Endothelial cell of umbilical vein (primary cell): Measurements from ENCODE around the gene GRID2IP. TPM values are rescaled to one million over a fixed set of nuclear protein-coding genes. Genes with fewer than 3 reads are reported as not detected.

Experiments
- BruUV-seq: library from RNA; stranded (reverse); fragments of 400-500 nt; replicated peaks from 2 replicates; lab custom pipeline; 2021; lab: Mats Ljungman, UMichigan
- CTCF ChIA-PET: fragments of 300-600, 350-600 bp; sonication (Branson Sonifier 250); formaldehyde crosslinking; loops from one replicate; lab custom pipeline; 2021; ENCODE audit warnings: antibody characterized with exemption, inconsistent platforms; lab: Charles Lee
- POLR2A ChIA-PET: fragments of 300-600, 350-600 bp; sonication (Branson Sonifier 250); formaldehyde crosslinking; loops from one replicate; lab custom pipeline; 2021; ENCODE audit warnings: antibody characterized with exemption, inconsistent platforms; lab: Charles Lee
- DNase-seq: peaks from one replicate; pipeline ENCODE4 v3.0.0-alpha.2; 2011; ENCODE audit warnings: low read depth, low spot score
- FAIRE-seq: peaks from 2 replicates; lab custom pipeline; 2011; peaks lifted over from hg19 to GRCh38; lab: Jason Lieb, UNC
- H2AFZ ChIP-seq: 2 replicates; pipeline ENCODE4 v1.6.0; 2012; ENCODE audit warnings: low read depth, low read length, control low read depth, inconsistent platforms
- H3K27ac ChIP-seq: 2 replicates; pipeline ENCODE4 v1.5.1; 2011; ENCODE audit warnings: low read depth, mild to moderate bottlenecking, control low read depth, low read length, moderate library complexity; ENCODE audit not compliant: insufficient read depth
- H3K27me3 ChIP-seq, 2 experiments: 2 replicates each; pipeline versions ENCODE4 v1.6.0 to v1.6.1; 2011; ENCODE audit warnings: low read length in 2 of 2, mixed read lengths in 1 of 2; ENCODE audit not compliant: control insufficient read depth in 2 of 2, insufficient read depth in 2 of 2
- H3K36me3 ChIP-seq, 2 experiments: 2 replicates in 1 of 2; 3 replicates in 1 of 2; pipeline ENCODE4 v1.5.1; 2011; ENCODE audit warnings: low read length in 2 of 2, mild to moderate bottlenecking in 1 of 2, moderate library complexity in 1 of 2; ENCODE audit not compliant: control insufficient read depth in 2 of 2, insufficient read depth in 2 of 2; ENCODE audit errors: extremely low read depth in 1 of 2
- H3K4me1 ChIP-seq: 3 replicates; pipeline ENCODE4 v1.5.1; 2011; ENCODE audit warnings: mild to moderate bottlenecking, low read length; ENCODE audit not compliant: control insufficient read depth, insufficient read depth; ENCODE audit errors: extremely low read depth
- H3K4me2 ChIP-seq: 2 replicates; pipeline ENCODE4 v1.6.1; 2011; ENCODE audit warnings: low read length, control low read depth, mixed read lengths; ENCODE audit not compliant: insufficient read depth
- H3K4me3 ChIP-seq, 3 experiments: fragments of 200-600 bp in 1 of 3; sonication (generic), shearing (Covaris generic) in 1 of 3; replicated peaks in 1 of 3; 2 replicates each; pipeline ENCODE4 v1.5.1; 2011 to 2016; ENCODE audit warnings: control low read depth in 3 of 3, low read length in 3 of 3, mild to moderate bottlenecking in 2 of 3, inconsistent platforms in 1 of 3, low read depth in 1 of 3, moderate library complexity in 1 of 3; ENCODE audit not compliant: insufficient read depth in 1 of 3
- H3K79me2 ChIP-seq: 2 replicates; pipeline ENCODE4 v1.6.0; 2012; ENCODE audit warnings: low read length, inconsistent platforms; ENCODE audit not compliant: control insufficient read depth, insufficient read depth
- H3K9ac ChIP-seq: replicated peaks from 2 replicates; pipeline ENCODE3; 2011; ENCODE audit warnings: low read length, control low read depth; ENCODE audit not compliant: insufficient read depth; ENCODE audit errors: extremely low read depth
- H3K9me1 ChIP-seq: replicated peaks from 3 replicates; pipeline ENCODE4 v1.6.0; 2011; ENCODE audit warnings: mild to moderate bottlenecking, low read length; ENCODE audit not compliant: control insufficient read depth, insufficient read depth; ENCODE audit errors: extremely low read depth
- H3K9me3 ChIP-seq: replicated peaks from 2 replicates; pipeline ENCODE4 v1.5.1; 2012; ENCODE audit warnings: low read length, inconsistent platforms; ENCODE audit not compliant: control insufficient read depth, insufficient read depth
- H4K20me1 ChIP-seq: replicated peaks from 2 replicates; pipeline ENCODE3; 2011; ENCODE audit warnings: mild to moderate bottlenecking, low read length; ENCODE audit not compliant: control insufficient read depth, insufficient read depth; ENCODE audit errors: extremely low read depth
- EZH2 ChIP-seq: IDR thresholded peaks from 2 replicates; pipeline ENCODE4 v1.6.1; 2012; ENCODE audit warnings: borderline replicate concordance, low read depth, mild to moderate bottlenecking, moderate library complexity, low read length, inconsistent platforms; ENCODE audit not compliant: severe bottlenecking
- FOS ChIP-seq: IDR thresholded peaks from 2 replicates; pipeline ENCODE4 v1.6.1; 2011; ENCODE audit warnings: mild to moderate bottlenecking, low read length, moderate library complexity, borderline replicate concordance; ENCODE audit not compliant: insufficient read depth
- GATA2 ChIP-seq: IDR thresholded peaks from 2 replicates; pipeline ENCODE4 v1.7.0; 2011; ENCODE audit warnings: low read depth, mild to moderate bottlenecking, moderate library complexity, mixed read lengths, low read length; ENCODE audit not compliant: insufficient read length, insufficient read depth
- JUN ChIP-seq: IDR thresholded peaks from 2 replicates; pipeline ENCODE4 v1.6.1; 2011; ENCODE audit warnings: borderline replicate concordance, low read depth; ENCODE audit not compliant: insufficient read length, insufficient read depth
- MYC ChIP-seq: IDR thresholded peaks from one replicate; pipeline ENCODE4 v1.6.1; 2011; ENCODE audit warnings: mild to moderate bottlenecking, low read depth, low read length
- POLR2A ChIP-seq: IDR thresholded peaks from 2 replicates; pipeline ENCODE4 v1.6.1; 2012; ENCODE audit warnings: low read depth, mild to moderate bottlenecking, control low read depth, low read length
- POLR2AphosphoS5 ChIP-seq: IDR thresholded peaks from 2 replicates; pipeline ENCODE4 v1.6.1; 2012; ENCODE audit warnings: low read depth, mild to moderate bottlenecking, control low read depth, low read length, moderate library complexity; ENCODE audit not compliant: insufficient read depth
- dilution Hi-C: fragments of 300-500 bp; cut with MboI; formaldehyde crosslinking; loops from one replicate; pipeline ENCODE4 v1.15.0; 2019; ENCODE audit warnings: low sequenced_read_pairs; ENCODE audit not compliant: extremely low pct_ligation_motif_present
- intact Hi-C: fragments of 100-400 bp; cut with micrococcal nuclease; formaldehyde crosslinking; loops from one replicate; pipeline ENCODE4 v1.10.0; 2022
- polyA plus RNA-seq, 4 experiments: library from polyadenylated mRNA; depleted of rRNA in 3 of 4; stranded (reverse) in 3 of 4; unstranded in 1 of 4; fragments of >200 nt; gene quantifications; 2 replicates each; pipeline versions ENCODE4 v1.2.1 to v1.2.3, GENCODE V29; 2011 to 2012; ENCODE audit warnings: missing spikeins in 1 of 4
- total RNA-seq: library from RNA; stranded (reverse); gene quantifications from 2 replicates; pipeline ENCODE4 v1.2.3, GENCODE V29; 2021
- TF ChIP-seq, protein P1 (sequence below), 2 donors: IDR thresholded peaks; 1 replicate in 1 of 2; 2 replicates in 1 of 2; pipeline ENCODE4 v1.5.1; 2011; ENCODE audit warnings: low read length in 2 of 2, mild to moderate bottlenecking in 2 of 2, moderate library complexity in 2 of 2, control low read depth in 1 of 2, inconsistent platforms in 1 of 2, low read depth in 1 of 2; ENCODE audit not compliant: insufficient read depth in 1 of 2; ENCODE audit errors: extremely low read depth in 1 of 2
- TF ChIP-seq, protein P2 (sequence below): IDR thresholded peaks from 2 replicates; pipeline ENCODE4 v1.6.1; 2011; ENCODE audit not compliant: insufficient read depth, insufficient read length

GRID2IP gene
- total and polyA plus RNA-seq, 2 donors (not counting 3 experiments of a cell fraction or from before 2014, with no cell fraction given), result not detected

DNA sequence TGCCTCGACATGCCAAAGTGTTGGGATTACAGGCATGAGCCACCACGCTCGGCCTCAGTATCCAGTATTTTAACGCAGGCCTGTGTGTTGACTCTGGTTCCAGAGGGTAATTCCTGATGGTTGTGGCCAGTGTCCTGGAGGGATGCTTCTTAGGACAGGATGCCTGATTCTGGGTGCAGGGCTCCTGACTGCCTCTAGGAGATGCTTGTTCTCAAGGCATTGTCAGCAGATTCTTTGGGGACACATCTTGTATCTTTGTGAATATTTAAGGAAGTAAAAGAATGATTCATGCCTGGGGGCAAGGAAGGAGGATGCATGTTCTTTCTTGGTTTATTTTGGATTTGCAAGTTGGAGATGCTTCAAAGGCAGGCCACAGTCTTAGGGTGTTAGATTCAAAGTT lies 28.2 kb upstream of the GRID2IP start:
- no peak overlapping the region for H3K9ac ChIP-seq
- no peaks in the 10 kb centered on the region for H3K9me1 ChIP-seq
- no peak for DNase-seq
- TF ChIP-seq, protein P1, sequence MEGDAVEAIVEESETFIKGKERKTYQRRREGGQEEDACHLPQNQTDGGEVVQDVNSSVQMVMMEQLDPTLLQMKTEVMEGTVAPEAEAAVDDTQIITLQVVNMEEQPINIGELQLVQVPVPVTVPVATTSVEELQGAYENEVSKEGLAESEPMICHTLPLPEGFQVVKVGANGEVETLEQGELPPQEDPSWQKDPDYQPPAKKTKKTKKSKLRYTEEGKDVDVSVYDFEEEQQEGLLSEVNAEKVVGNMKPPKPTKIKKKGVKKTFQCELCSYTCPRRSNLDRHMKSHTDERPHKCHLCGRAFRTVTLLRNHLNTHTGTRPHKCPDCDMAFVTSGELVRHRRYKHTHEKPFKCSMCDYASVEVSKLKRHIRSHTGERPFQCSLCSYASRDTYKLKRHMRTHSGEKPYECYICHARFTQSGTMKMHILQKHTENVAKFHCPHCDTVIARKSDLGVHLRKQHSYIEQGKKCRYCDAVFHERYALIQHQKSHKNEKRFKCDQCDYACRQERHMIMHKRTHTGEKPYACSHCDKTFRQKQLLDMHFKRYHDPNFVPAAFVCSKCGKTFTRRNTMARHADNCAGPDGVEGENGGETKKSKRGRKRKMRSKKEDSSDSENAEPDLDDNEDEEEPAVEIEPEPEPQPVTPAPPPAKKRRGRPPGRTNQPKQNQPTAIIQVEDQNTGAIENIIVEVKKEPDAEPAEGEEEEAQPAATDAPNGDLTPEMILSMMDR (IDR thresholded peaks at IDR 0.05; ENCODE audit: extremely low read depth in 1 of 2, insufficient read depth in 1 of 2, low read depth in 1 of 2, low read length in 2 of 2), result peak in 1 of 2 donors; percentile 1
- TF ChIP-seq MYC (no peak), JUN (no peak), FOS (no peak), EZH2 (no peak), POLR2AphosphoS5 (no peak), GATA2 (no peak), POLR2A (no peak)
- TF ChIP-seq, protein P2, sequence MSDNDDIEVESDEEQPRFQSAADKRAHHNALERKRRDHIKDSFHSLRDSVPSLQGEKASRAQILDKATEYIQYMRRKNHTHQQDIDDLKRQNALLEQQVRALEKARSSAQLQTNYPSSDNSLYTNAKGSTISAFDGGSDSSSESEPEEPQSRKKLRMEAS, result no peak
- H3K27me3 ChIP-seq, result no peaks in the 10 kb centered on the region
- no peak overlapping the region for H3K4me2 ChIP-seq
- H3K4me1 ChIP-seq, result no peaks in the 10 kb centered on the region
- no peak overlapping the region for H3K27ac ChIP-seq
- H4K20me1 ChIP-seq, result no peaks in the 10 kb centered on the region
- H3K4me3 ChIP-seq, result no peak overlapping the region
- intact Hi-C loops (loop anchor here (5.0 kb wide), 1 partner anchor 128 kb away; the partner anchor contains the start of gene ZNF12), dilution Hi-C loops (no loop called here)
- FAIRE-seq, result no peak
- no peak overlapping the region for H2AFZ ChIP-seq
- H3K36me3 ChIP-seq, result peaks cover 4 to 5% of the 10 kb centered on the region in 2 experiments
- ChIA-PET POLR2A (no interaction called here), CTCF (no interaction called here)
- no peaks in the 10 kb centered on the region for H3K79me2 ChIP-seq
- no TSS peak for BruUV-seq
- H3K9me3 ChIP-seq, result no peaks in the 10 kb centered on the region
